Loucy (cell line): ENCODE data around the gene GDI2.

Experiments used
- H2AFZ ChIP-seq: fragments of 200-600 bp; sonication (generic); 2 replicates; pipeline ENCODE4 v1.6.0; 2016; ENCODE audit warnings: antibody characterized with exemption, mild to moderate bottlenecking, low read length, moderate library complexity
- H3F3A ChIP-seq: fragments of 200-600 bp; 2 replicates; pipeline ENCODE4 v1.6.0; 2016; ENCODE audit warnings: antibody characterized with exemption, low read depth, mild to moderate bottlenecking
- H3K27me3 ChIP-seq: fragments of 200-600 bp; sonication (generic); 2 replicates; pipeline ENCODE4 v1.6.1; 2014; ENCODE audit warnings: low read length, mild to moderate bottlenecking; ENCODE audit not compliant: insufficient read depth, poor library complexity, severe bottlenecking
- H3K36me3 ChIP-seq: fragments of 200-600 bp; sonication (generic); 2 replicates; pipeline ENCODE4 v1.6.1; 2016; ENCODE audit warnings: low read length; ENCODE audit not compliant: insufficient read depth
- H3K4me1 ChIP-seq: fragments of 200-600 bp; sonication (generic); 2 replicates; pipeline ENCODE4 v1.5.1; 2014; ENCODE audit warnings: low read length, mild to moderate bottlenecking; ENCODE audit not compliant: insufficient read depth, poor library complexity, severe bottlenecking
- H3K4me2 ChIP-seq: fragments of 200-600 bp; sonication (generic); 2 replicates; pipeline ENCODE4 v1.6.0; 2014; ENCODE audit warnings: antibody characterized with exemption, low read length, low read depth, mild to moderate bottlenecking; ENCODE audit not compliant: poor library complexity, severe bottlenecking
- H3K4me3 ChIP-seq: fragments of 200-600 bp; sonication (generic); 2 replicates; pipeline ENCODE4 v1.5.1; 2014; ENCODE audit warnings: low read length, mild to moderate bottlenecking, mixed read lengths; ENCODE audit not compliant: poor library complexity, severe bottlenecking
- H3K79me2 ChIP-seq: fragments of 200-600 bp; sonication (generic); 2 replicates; pipeline ENCODE4 v1.6.1; 2014; ENCODE audit warnings: low read length; ENCODE audit not compliant: insufficient read depth
- H3K9ac ChIP-seq: fragments of 200-600 bp; sonication (generic); 2 replicates; pipeline ENCODE4 v1.6.0; 2014; ENCODE audit warnings: mild to moderate bottlenecking, low read depth, low read length, moderate library complexity; ENCODE audit not compliant: poor library complexity, severe bottlenecking
- H3K9me2 ChIP-seq: fragments of 200-600 bp; sonication (generic); replicated peaks from 2 replicates; pipeline ENCODE4 v1.6.1; 2016; ENCODE audit warnings: low read depth, low read length, mixed read lengths
- H3K9me3 ChIP-seq: fragments of 200-600 bp; sonication (generic); 2 replicates; pipeline ENCODE4 v1.6.1; 2014; ENCODE audit warnings: mild to moderate bottlenecking, antibody characterized with exemption, low read length, low read depth; ENCODE audit not compliant: insufficient read depth
- H4K20me1 ChIP-seq: fragments of 200-600 bp; sonication (generic); 2 replicates; pipeline ENCODE4 v1.6.0; 2014; ENCODE audit warnings: antibody characterized with exemption, low read length, mild to moderate bottlenecking; ENCODE audit not compliant: insufficient read depth, poor library complexity, severe bottlenecking
- CTCF ChIP-seq: fragments of 200-600 bp; sonication (generic); conservative IDR thresholded peaks from 2 replicates; pipeline ENCODE4 v1.5.1; 2014; ENCODE audit warnings: mild to moderate bottlenecking, antibody characterized with exemption, low read length
- EZH2phosphoT487 ChIP-seq: fragments of 200-600 bp; IDR thresholded peaks from 2 replicates; pipeline ENCODE4 v1.6.1; 2018; ENCODE audit warnings: antibody characterized with exemption, mild to moderate bottlenecking, moderate library complexity, borderline replicate concordance

The GDI2 gene

GRCh38 chr10:5775685-5776084 lies 37.5 kb downstream of the GDI2 start:
- Histone ChIP-seq H3K36me3 (peaks cover 78% of the 10 kb centered on the region), H3K79me2 (peaks cover 93% of the 10 kb centered on the region), H3K9me3 (no peaks in the 10 kb centered on the region), H3K4me1 (peaks cover 2% of the 10 kb centered on the region), H3K9ac (no peak overlapping the region), H3K4me2 (no peak overlapping the region), H3K4me3 (no peak overlapping the region), H2AFZ (no peak overlapping the region), H3K9me2 (no peaks in the 10 kb centered on the region), H3F3A (no peaks in the 10 kb centered on the region), H4K20me1 (peaks cover 69% of the 10 kb centered on the region), H3K27me3 (no peaks in the 10 kb centered on the region)
- no peak for TF ChIP-seq EZH2phosphoT487
- no peak for TF ChIP-seq CTCF

- no peaks in the 10 kb centered on the region for H3K9me3 ChIP-seq
Observed at GRCh38 chr10:5774987-5775620, 38.1 kb downstream of the GDI2 start.

GRCh38 chr10:5766189-5766588 lies 47.0 kb downstream of the GDI2 start:
- TF ChIP-seq CTCF (no peak), EZH2phosphoT487 (no peak)
- no peaks in the 10 kb centered on the region for H3K9me2 ChIP-seq
- no peaks in the 10 kb centered on the region for H3K9me3 ChIP-seq
- peaks cover 27% of the 10 kb centered on the region for H4K20me1 ChIP-seq
- H3F3A ChIP-seq: peaks cover 12% of the 10 kb centered on the region; the same call in 1 of the 2 replicates
- H3K27me3 ChIP-seq: no peaks in the 10 kb centered on the region
- no peak overlapping the region for H3K4me2 ChIP-seq
- peaks cover 92% of the 10 kb centered on the region for H3K36me3 ChIP-seq
- no peak overlapping the region for H3K9ac ChIP-seq
- no peak overlapping the region for H3K4me3 ChIP-seq
- H2AFZ ChIP-seq: no peak overlapping the region
- no peaks in the 10 kb centered on the region for H3K4me1 ChIP-seq
- H3K79me2 ChIP-seq: peaks cover 25% of the 10 kb centered on the region; the same call in 1 of the 2 replicates

More at GRCh38 chr10:5774987-5775620, 38.1 kb downstream of the GDI2 start:
- H3K4me3 ChIP-seq: no peak overlapping the region
- H3K4me1 ChIP-seq: peaks cover 2% of the 10 kb centered on the region
- no peak overlapping the region for H3K9ac ChIP-seq
- no peaks in the 10 kb centered on the region for H3K9me2 ChIP-seq
- peaks cover 77% of the 10 kb centered on the region for H3K36me3 ChIP-seq
- H3K27me3 ChIP-seq: no peaks in the 10 kb centered on the region
- H2AFZ ChIP-seq: no peak overlapping the region
- H4K20me1 ChIP-seq: peaks cover 65% of the 10 kb centered on the region
- TF ChIP-seq CTCF: no peak
- TF ChIP-seq EZH2phosphoT487: no peak
- peaks cover 90% of the 10 kb centered on the region for H3K79me2 ChIP-seq
- no peaks in the 10 kb centered on the region for H3F3A ChIP-seq
- no peak overlapping the region for H3K4me2 ChIP-seq
